Measurements from ENCODE around the gene KCNQ4. TPM values are rescaled to one million over a fixed set of nuclear protein-coding genes. Genes with fewer than 3 reads are reported as not detected.

KCNQ4 gene
- total and polyA plus RNA-seq, 10 of the 15 experiments (the other 5 are each of a cell fraction or from before 2014, with no cell fraction given), result 0.04 to 0.18 (median 0.08) TPM; not detected in 2

GRCh38 chr1:40847023-40847745 lies 63.6 kb downstream of the KCNQ4 start:
- ChIA-PET CTCF (interaction anchor here (0.5 to 11.6 kb wide), 11 partner anchors 10 to 315 kb away, joined by 3 to 254 read pairs (median 3); partner anchors contain the start of gene ZNF684), POLR2A (interaction anchor here (1.1 kb wide), 1 partner anchor 156 kb away, joined by 3 read pairs; the partner anchor contains the start of gene NFYC), SMC1A (ENCODE audit: uncharacterized antibody, unreplicated experiment) (interaction anchor here (0.6 to 17.4 kb wide), 8 partner anchors 45 to 413 kb away, joined by 3 to 197 read pairs (median 3); no protein-coding TSS in a partner anchor), RAD21 (ENCODE audit: unreplicated experiment) (interaction anchor here (1.0 to 5.9 kb wide), 5 partner anchors 74 to 129 kb away, joined by 3 to 86 read pairs (median 10); no protein-coding TSS in a partner anchor)
- no peak for ATAC-seq
- no peak for DNase-seq (ENCODE audit: low read depth, low spot score)
- no peak overlapping the region for H2AFZ ChIP-seq (ENCODE audit: control insufficient read depth, low read depth, low read length)
- no peak overlapping the region for H3K4me2 ChIP-seq (ENCODE audit: control insufficient read depth, insufficient read depth)
- TF ChIP-seq JUNB (IDR thresholded peaks at IDR 0.05), result no peak
- TF ChIP-seq ZNF24 (IDR thresholded peaks at IDR 0.05), result no peak
- TF ChIP-seq POLR2AphosphoS2 (IDR thresholded peaks at IDR 0.05; ENCODE audit: low read depth, low read length), result no peak
- no peak for TF ChIP-seq BACH1 (IDR thresholded peaks at IDR 0.05; ENCODE audit: borderline replicate concordance)
- no peak for TF ChIP-seq HDAC6 (IDR thresholded peaks at IDR 0.05; ENCODE audit: unreplicated experiment)
- TF ChIP-seq ESRRA (IDR thresholded peaks at IDR 0.05; ENCODE audit: low read length), result no peak
- no peak for TF ChIP-seq IRF4 (IDR thresholded peaks at IDR 0.05; ENCODE audit: low read depth, low read length)
- TF ChIP-seq MLLT1 (IDR thresholded peaks at IDR 0.05), result no peak
- TF ChIP-seq RELB (IDR thresholded peaks at IDR 0.05; ENCODE audit: low read depth), result no peak
- TF ChIP-seq MXI1 (IDR thresholded peaks at IDR 0.05; ENCODE audit: low read depth, low read length), result no peak
- no peak for TF ChIP-seq ATF3 (IDR thresholded peaks at IDR 0.05; ENCODE audit: borderline replicate concordance, extremely low read depth, low read depth, low read length)
- no peak for TF ChIP-seq CBX5 (IDR thresholded peaks at IDR 0.05; ENCODE audit: low read depth)
- no peak for TF ChIP-seq SMAD1 (IDR thresholded peaks at IDR 0.05; ENCODE audit: low read depth, partially characterized antibody)
- no peak for TF ChIP-seq NFIC (IDR thresholded peaks at IDR 0.05; ENCODE audit: low read depth, low read length)
- TF ChIP-seq SMAD5 (IDR thresholded peaks at IDR 0.05; ENCODE audit: low read depth), result no peak
- TF ChIP-seq BCL11A (IDR thresholded peaks at IDR 0.05; ENCODE audit: low read depth, low read length), result no peak
- TF ChIP-seq ZBTB33 (IDR thresholded peaks at IDR 0.05), result no peak
- H3K9me3 ChIP-seq (replicated peaks; ENCODE audit: control insufficient read depth, insufficient read depth, low read length), result no peaks in the 10 kb centered on the region; the same call in 2 of the 3 replicates
- H3K36me3 ChIP-seq (ENCODE audit: control insufficient read depth in 2 of 2, insufficient read depth in 2 of 2, low read length in 1 of 2), result no peaks in the 10 kb centered on the region
- H3K27ac ChIP-seq (ENCODE audit: control insufficient read depth, insufficient read depth), result no peak overlapping the region
- no TSS peak for BruUV-seq (replicated peaks)
- in situ Hi-C loops (cut with MboI), result loop anchor here (5.0 kb wide), 2 partner anchors 105 to 235 kb away; no protein-coding TSS in a partner anchor
- no peak for FAIRE-seq
- no peaks in the 10 kb centered on the region for H3K79me2 ChIP-seq (ENCODE audit: control insufficient read depth, insufficient read depth, low read length)
- H4K20me1 ChIP-seq (ENCODE audit: control insufficient read depth, insufficient read depth), result no peaks in the 10 kb centered on the region
- 40% methylated on average over 6 of the region's 6 CpGs for WGBS (ENCODE audit: insufficient coverage, insufficient replicate concordance, low lambda C conversion rate, missing lambda C conversion rate)
- peaks cover 11% of the 10 kb centered on the region for H3K4me1 ChIP-seq (ENCODE audit: control insufficient read depth, insufficient read depth, low read length)
- H3K27me3 ChIP-seq (replicated peaks in 1 of 2; ENCODE audit: control insufficient read depth in 2 of 2, insufficient read depth in 2 of 2, low read length in 1 of 2), result no peaks in the 10 kb centered on the region
- no peak overlapping the region for H3K4me3 ChIP-seq
- intact Hi-C loops (cut with micrococcal nuclease; ENCODE audit: unreplicated experiment), result no loop called here
- no peak overlapping the region for H3K9ac ChIP-seq (ENCODE audit: control insufficient read depth, insufficient read depth, low read length)

Data from GM12878 (cell line).